Suprapubic skin (tissue), 4 donors: Measurements from ENCODE around the gene GRIK4. TPM values are rescaled to one million over a fixed set of nuclear protein-coding genes. Genes with fewer than 3 reads are reported as not detected.

Experiments used
- DNase-seq, 2 donors: peaks; one replicate each; pipeline ENCODE4 v3.0.0-alpha.2; 2019; ENCODE audit warnings: low spot score in 2 of 2
- H3K27ac ChIP-seq: fragments of 200-600 bp; sonication (generic); one replicate; pipeline ENCODE4 v1.5.1; 2019
- H3K27me3 ChIP-seq: fragments of 200-600 bp; sonication (generic); one replicate; pipeline ENCODE4 v1.5.1; 2019
- H3K36me3 ChIP-seq: fragments of 200-600 bp; sonication (generic); one replicate; pipeline ENCODE4 v1.5.1; 2019
- H3K4me1 ChIP-seq: fragments of 200-600 bp; sonication (generic); one replicate; pipeline ENCODE4 v1.5.1; 2019
- H3K4me3 ChIP-seq: fragments of 200-600 bp; sonication (generic); one replicate; pipeline ENCODE4 v1.5.1; 2019; ENCODE audit warnings: mild to moderate bottlenecking
- H3K9me3 ChIP-seq: fragments of 200-600 bp; sonication (generic); one replicate; pipeline ENCODE4 v1.5.1; 2019
- CTCF ChIP-seq, 2 donors: fragments of 200-600 bp in 1 of 2; fragments of 450-650 bp in 1 of 2; sonication (generic) in 1 of 2; IDR thresholded peaks; one replicate each; pipeline ENCODE4 v1.5.1; 2016 to 2019; ENCODE audit warnings: antibody characterized with exemption in 2 of 2, mild to moderate bottlenecking in 1 of 2, moderate library complexity in 1 of 2
- EP300 ChIP-seq: sonication (generic); formaldehyde crosslinking; IDR thresholded peaks from one replicate; pipeline ENCODE4 v1.6.1; 2017; ENCODE audit warnings: antibody characterized with exemption
- POLR2A ChIP-seq, 2 donors: fragments of 450-650 bp; IDR thresholded peaks; one replicate each; pipeline ENCODE4 v1.6.1; 2017; ENCODE audit warnings: antibody characterized with exemption in 2 of 2, mild to moderate bottlenecking in 2 of 2, moderate library complexity in 2 of 2
- POLR2AphosphoS5 ChIP-seq, 3 donors: sonication (generic); formaldehyde crosslinking; IDR thresholded peaks; one replicate each; pipeline ENCODE4 v1.6.1; 2017; ENCODE audit warnings: antibody characterized with exemption in 3 of 3
- WGBS: methylation state at CpG from one replicate; pipeline ENCODE4 v1.1.5; 2018; 5-methylcytosine and 5-hydroxymethylcytosine counted together
- total RNA-seq, 4 donors: library from RNA; depleted of rRNA; stranded (reverse); fragments of >200 nt; gene quantifications; one replicate each; pipeline ENCODE4 v1.1.0, GENCODE V29; 2016

The GRIK4 gene
- total RNA-seq, 4 donors from 2014 or later = 0.24 TPM; not detected in 3

DNA sequence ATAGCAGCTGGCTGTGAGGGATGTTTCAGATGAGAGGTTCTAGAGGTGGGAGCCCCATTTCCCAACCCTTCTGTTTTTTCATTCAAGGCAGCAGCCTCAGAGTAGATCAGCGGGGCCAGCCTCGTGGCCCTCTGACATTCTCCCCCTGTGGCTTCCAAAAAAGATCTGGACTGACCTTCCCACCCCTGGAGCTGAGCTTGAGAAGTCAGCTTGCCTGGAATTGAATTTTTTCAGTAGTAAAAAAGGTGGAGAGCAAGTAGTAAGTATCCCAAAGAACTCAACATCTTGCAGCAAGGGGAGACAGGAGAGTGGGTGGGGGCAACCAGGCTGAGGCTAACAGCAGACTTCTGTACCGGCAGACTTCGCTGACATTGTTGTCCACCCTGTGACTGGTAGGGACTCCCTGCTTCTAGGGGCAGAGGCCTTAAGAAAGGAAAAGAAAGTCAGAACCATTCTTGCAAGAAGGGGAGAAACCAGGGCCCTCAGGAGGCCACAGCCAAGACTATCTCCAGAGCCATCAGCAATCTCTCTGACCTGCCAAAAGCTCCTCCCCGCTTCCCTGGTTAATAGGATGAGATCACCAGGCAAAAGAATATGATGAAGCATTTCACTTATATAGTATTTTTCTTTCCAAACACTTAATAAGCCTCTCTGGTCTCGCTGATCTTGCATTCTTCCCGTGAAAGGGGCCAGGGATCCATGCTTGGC, 2.0 kb upstream of the GRIK4 start:
- TF ChIP-seq EP300 (no peak), POLR2AphosphoS5 (IDR thresholded peaks at IDR 0.05) (no peak), CTCF (IDR thresholded peaks at IDR 0.05) (no peak), POLR2A (IDR thresholded peaks at IDR 0.05) (no peak)
- Histone ChIP-seq H3K27ac (no peak overlapping the region), H3K36me3 (no peaks in the 10 kb centered on the region), H3K4me1 (peaks cover 7% of the 10 kb centered on the region), H3K27me3 (peaks cover 71% of the 10 kb centered on the region), H3K4me3 (no peak overlapping the region), H3K9me3 (no peaks in the 10 kb centered on the region)
- no peak for DNase-seq
- 84% methylated on average over 7 of the region's 7 CpGs for WGBS

DNA sequence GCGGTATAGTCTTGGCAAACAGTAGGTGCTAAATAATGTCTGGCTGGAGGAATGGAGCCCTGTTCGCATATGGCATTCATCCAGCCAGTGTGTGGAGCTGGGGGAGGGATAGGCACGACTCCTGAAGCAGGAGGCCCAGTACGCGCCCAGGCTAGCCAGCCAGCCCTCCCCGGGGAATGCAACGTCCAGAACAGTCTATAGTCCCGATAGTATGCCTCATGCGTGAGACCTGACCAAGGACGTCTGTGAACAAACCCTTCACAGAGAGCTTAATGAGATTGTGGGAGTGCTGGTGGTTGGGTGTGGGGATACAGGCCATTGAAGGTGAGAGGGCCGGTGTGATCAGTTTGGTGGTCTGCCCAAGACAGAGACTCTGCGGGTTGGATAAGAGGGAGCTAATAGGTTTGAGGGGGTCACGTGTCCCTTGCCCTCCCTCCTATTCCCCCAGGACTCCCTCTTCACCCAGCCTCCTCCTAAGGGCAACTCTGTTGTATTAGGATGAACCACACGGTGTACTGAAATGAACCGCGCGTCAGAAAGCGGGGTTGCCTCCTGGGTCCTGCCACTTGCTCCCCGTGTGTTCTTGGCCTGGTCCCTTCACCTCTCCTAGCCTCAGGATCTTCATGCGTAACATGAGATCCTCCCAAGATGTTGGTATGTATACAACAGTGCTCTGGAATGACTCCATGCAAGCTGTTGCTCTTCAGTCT, 987 bp upstream of the GRIK4 start:
- WGBS = 68% methylated on average over 20 of the region's 20 CpGs
- no peak for DNase-seq
- no peak for TF ChIP-seq POLR2AphosphoS5 (IDR thresholded peaks at IDR 0.05)
- TF ChIP-seq EP300 = no peak
- TF ChIP-seq CTCF (IDR thresholded peaks at IDR 0.05) = no peak
- TF ChIP-seq POLR2A (IDR thresholded peaks at IDR 0.05) = no peak
- Histone ChIP-seq H3K36me3 (no peaks in the 10 kb centered on the region), H3K4me3 (peak overlapping the region; percentile 55), H3K4me1 (peaks cover 7% of the 10 kb centered on the region), H3K27me3 (peaks cover 64% of the 10 kb centered on the region), H3K9me3 (no peaks in the 10 kb centered on the region), H3K27ac (no peak overlapping the region)

GRCh38 chr11:120511820-120512738, 531 bp downstream of the GRIK4 start:
- no peaks in the 10 kb centered on the region for H3K36me3 ChIP-seq
- TF ChIP-seq CTCF (IDR thresholded peaks at IDR 0.05) (no peak), EP300 (no peak), POLR2AphosphoS5 (IDR thresholded peaks at IDR 0.05) (no peak), POLR2A (IDR thresholded peaks at IDR 0.05) (no peak)
- H3K4me3 ChIP-seq = peak overlapping the region; percentile 55
- peak in 1 of 2 donors; percentile 74 for DNase-seq
- H3K27me3 ChIP-seq = peaks cover 59% of the 10 kb centered on the region
- WGBS = 26% methylated on average over 31 of the region's 73 CpGs
- H3K27ac ChIP-seq = no peak overlapping the region
- H3K4me1 ChIP-seq = peaks cover 7% of the 10 kb centered on the region
- no peaks in the 10 kb centered on the region for H3K9me3 ChIP-seq

DNA sequence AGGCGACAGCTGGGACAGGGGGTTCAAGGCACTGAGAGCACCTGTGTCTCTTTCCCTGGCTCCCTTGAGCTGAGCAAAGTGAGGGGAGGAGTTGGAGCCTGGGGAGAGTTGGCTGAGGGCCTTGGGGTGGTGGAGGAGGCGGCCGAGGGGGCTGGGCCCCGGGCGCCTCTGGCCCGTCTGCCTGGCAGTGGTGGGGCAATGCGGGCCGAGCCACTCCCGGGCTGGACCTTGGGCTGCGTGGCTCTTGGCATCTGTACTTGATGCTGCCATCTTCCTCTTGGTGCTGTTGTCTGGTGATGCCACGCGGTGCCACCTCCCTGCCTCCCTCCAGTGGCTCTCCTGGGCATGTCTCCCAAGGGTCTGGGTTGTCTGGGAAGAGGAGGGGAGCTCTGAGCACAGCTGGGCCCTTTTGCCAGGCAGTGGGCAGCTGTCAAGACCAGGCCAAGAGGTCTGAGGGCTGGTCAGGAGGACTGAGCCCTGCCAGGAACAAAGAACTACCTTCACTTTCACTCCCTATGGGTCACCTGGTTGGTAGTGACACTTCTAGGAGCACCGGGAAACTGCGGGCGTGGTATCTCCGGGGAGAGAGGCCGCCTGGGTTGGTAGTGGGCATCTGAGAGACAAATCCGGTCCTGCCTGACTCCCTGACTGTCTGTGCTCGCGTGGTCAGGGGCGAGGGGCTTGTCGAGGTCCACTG, 1.3 kb downstream of the GRIK4 start:
- no peaks in the 10 kb centered on the region for H3K36me3 ChIP-seq
- peaks cover 64% of the 10 kb centered on the region for H3K27me3 ChIP-seq
- peaks cover 7% of the 10 kb centered on the region for H3K4me1 ChIP-seq
- H3K27ac ChIP-seq = no peak overlapping the region
- TF ChIP-seq CTCF (IDR thresholded peaks at IDR 0.05) = no peak
- TF ChIP-seq POLR2AphosphoS5 (IDR thresholded peaks at IDR 0.05) = no peak
- no peak for TF ChIP-seq POLR2A (IDR thresholded peaks at IDR 0.05)
- TF ChIP-seq EP300 = no peak
- WGBS = 85% methylated on average over 15 of the region's 22 CpGs
- H3K9me3 ChIP-seq = no peaks in the 10 kb centered on the region
- peak in 1 of 2 donors; percentile 73 for DNase-seq
- H3K4me3 ChIP-seq = no peak overlapping the region
